ENCODE measurements around the gene PQBP1.

The PQBP1 gene

GRCh38 chrX:48939524-48940228 lies 41.9 kb downstream of the PQBP1 start:
- in situ Hi-C loops (cut with HindIII; ENCODE audit: low sequenced_read_pairs) = no loop called here
- TF ChIP-seq CTCF (IDR thresholded peaks at IDR 0.05; ENCODE audit: low read depth, low read length) = no peak
- DNase-seq (ENCODE audit: low read depth, low spot score) = no peak
- H3K4me3 ChIP-seq (ENCODE audit: low read depth, low read length) = no peak overlapping the region

GRCh38 chrX:48940404-48940955 lies 42.8 kb downstream of the PQBP1 start:
- no peak for TF ChIP-seq CTCF (IDR thresholded peaks at IDR 0.05; ENCODE audit: low read depth, low read length)
- no peak for DNase-seq (ENCODE audit: low read depth, low spot score)
- in situ Hi-C loops (cut with HindIII; ENCODE audit: low sequenced_read_pairs) = no loop called here
- no peak overlapping the region for H3K4me3 ChIP-seq (ENCODE audit: low read depth, low read length)

- in situ Hi-C loops (cut with HindIII; ENCODE audit: low sequenced_read_pairs) = no loop called here
- no peak for TF ChIP-seq CTCF (IDR thresholded peaks at IDR 0.05; ENCODE audit: low read depth, low read length)
- H3K4me3 ChIP-seq (ENCODE audit: low read depth, low read length) = no peak overlapping the region
- DNase-seq (ENCODE audit: low read depth, low spot score) = no peak
These were observed 45.2 kb downstream of the PQBP1 start for GRCh38 chrX:48942895-48943294.

GRCh38 chrX:48945517-48946348 lies 48.0 kb downstream of the PQBP1 start:
- in situ Hi-C loops (cut with HindIII; ENCODE audit: low sequenced_read_pairs) = no loop called here
- DNase-seq (ENCODE audit: low read depth, low spot score) = peak; percentile 45
- peak; percentile 83 for TF ChIP-seq CTCF (IDR thresholded peaks at IDR 0.05; ENCODE audit: low read depth, low read length)
- no peak overlapping the region for H3K4me3 ChIP-seq (ENCODE audit: low read depth, low read length)

- TF ChIP-seq CTCF (IDR thresholded peaks at IDR 0.05; ENCODE audit: low read depth, low read length) = no peak
- no peak overlapping the region for H3K4me3 ChIP-seq (ENCODE audit: low read depth, low read length)
- DNase-seq (ENCODE audit: low read depth, low spot score) = no peak
- in situ Hi-C loops (cut with HindIII; ENCODE audit: low sequenced_read_pairs) = no loop called here
These were observed 50.9 kb downstream of the PQBP1 start for GRCh38 chrX:48948589-48948988.

All from astrocyte of the spinal cord (primary cell).